NOMO-1 treated with DMSO at 0.1 percent for 48 hours (cell line): ENCODE measurements around the gene GRID1.

ENCODE experiments used
- DNase-seq: peaks from one replicate; lab custom pipeline; 2025; ENCODE audit not compliant: unreplicated experiment; lab: John Stamatoyannopoulos, UW

Gene GRID1

DNA sequence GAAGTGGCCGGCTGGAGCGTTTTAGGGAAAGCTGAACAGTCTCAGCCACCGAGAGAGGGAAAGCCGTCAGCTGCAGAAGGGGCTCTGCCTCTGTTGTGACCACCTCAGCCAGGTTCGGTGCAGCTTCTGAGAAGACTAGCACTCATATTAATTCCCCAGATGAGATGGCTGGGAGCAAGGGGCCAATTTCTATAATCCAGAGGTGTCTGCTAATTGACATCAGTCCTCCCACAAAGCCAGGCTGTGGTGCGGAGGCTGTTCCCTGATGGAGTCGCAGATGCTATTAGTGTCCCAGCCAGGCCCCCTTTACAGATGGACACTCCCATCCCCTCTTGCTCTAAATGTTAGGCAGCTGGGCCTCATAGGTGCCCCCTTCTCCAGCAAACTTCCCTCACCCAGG, 133.5 kb downstream of the GRID1 start:
- DNase-seq: no peak

DNA sequence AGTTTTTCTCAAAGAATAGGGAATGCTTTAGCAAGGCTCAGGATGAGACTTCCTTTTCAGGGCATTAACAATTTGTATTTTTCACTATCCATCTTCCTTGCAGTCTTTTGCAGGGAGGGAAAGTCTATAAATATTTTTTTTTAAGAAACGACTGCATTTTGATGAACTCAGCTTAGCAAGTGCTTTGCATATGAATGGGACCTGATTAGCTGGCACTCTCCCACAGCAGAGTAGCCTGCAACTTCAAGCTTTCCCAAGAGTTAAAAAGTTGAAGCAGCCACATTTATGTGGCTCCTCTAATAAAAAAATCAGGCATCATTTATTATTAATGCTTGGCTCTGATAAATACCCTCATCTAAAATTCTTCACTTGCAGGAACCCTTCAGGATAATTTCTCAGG, 134.0 kb downstream of the GRID1 start:
- DNase-seq: no peak

DNA sequence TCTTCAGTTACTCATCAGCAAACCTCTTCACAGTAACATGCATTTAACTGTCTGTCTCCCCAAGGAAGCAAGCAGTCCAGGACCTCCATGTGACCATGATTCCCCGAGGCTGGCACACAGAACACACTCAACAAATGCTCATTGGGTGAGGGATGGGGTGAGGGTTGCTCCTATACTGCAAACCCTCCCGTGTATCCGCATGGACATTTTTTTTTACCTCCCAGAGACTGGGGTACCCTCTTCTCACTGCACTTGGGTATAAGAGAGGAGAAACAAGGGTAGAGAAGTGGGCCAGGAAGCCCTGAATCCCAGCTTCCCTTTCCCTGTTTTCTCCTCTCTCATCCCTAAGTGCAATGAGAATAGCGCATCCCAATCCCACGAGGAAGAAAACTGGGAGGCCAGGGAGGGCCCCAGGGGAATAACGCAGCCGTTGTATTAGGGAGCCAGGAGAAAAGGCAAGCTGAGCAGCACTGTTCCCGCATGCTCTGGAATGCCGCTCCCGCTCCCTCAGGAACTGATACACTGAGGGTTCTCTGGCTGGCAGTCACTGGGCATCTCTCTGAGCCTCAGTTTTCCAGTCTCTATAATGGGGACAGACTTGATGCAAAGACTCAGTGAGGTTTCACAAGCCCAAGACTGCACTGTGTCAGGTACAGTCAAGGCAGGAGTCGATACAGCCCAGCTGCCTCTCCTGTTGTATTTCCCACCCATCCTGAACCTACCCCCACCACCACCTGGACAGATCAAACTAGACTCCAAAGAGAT, 134.6 kb downstream of the GRID1 start:
- DNase-seq: no peak

DNA sequence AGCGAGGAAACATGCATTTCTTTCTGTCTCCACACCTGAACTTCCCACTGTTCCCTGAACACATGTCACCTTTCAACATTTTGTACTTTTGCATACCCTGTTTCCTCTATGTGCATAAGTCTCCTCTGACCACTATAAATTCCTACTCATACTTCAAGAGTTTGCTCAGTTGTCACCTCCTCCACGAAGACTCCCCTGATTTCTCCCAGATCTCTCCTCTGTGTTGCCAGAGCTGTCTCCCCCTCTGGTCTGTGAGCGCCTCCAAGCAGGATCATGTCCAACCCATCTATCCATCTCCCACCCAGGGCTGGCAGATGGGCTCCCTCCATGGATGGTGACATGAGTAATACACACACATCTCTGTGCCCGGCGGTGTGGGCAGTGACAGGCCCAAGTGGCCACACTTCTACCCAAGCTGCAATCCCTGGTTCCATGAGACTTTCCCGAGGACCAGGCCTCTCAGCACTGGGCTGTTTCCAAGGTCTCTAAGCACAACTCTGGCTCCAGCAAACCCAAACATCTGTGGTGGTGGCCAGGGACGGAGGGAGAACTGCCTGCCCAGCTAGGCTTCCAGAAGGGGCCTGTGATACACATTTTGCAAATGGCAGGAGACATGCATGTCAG, 135.9 kb downstream of the GRID1 start:
- no peak for DNase-seq

DNA sequence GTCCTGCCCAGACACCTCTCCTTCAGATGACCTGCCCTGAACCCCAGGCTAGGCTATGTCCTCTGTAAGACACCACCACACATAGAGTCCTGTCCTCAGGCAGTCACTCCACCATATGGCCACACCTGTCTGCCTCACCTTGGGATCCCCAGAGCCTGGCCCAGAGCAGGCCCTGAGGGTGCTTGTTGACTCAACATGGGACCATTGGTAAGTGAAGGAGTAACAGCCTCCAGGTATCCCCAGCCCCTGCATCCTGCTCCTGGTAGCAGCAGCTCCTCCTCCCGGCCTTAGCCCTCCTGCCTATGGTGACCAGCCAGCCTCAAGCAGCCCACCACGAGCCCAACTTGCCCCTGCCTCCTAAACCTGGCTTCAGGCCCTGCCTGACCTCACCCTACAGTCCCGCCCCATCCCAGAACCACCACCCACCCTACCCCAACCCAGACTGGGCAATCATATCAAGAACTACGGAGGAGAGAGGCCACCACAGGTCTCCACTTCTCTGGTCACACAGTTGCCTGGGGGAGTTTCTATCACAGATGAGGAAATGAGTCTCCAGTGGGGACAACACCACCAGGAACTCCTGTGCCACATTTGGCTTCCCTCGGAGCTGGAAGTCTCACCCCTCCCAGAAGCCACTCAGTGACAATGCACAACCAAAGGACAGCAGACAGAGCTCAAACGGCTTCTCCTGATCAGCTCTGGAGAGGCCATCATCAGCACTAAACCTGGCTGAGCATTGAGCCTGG, 136.6 kb downstream of the GRID1 start:
- DNase-seq: no peak

DNA sequence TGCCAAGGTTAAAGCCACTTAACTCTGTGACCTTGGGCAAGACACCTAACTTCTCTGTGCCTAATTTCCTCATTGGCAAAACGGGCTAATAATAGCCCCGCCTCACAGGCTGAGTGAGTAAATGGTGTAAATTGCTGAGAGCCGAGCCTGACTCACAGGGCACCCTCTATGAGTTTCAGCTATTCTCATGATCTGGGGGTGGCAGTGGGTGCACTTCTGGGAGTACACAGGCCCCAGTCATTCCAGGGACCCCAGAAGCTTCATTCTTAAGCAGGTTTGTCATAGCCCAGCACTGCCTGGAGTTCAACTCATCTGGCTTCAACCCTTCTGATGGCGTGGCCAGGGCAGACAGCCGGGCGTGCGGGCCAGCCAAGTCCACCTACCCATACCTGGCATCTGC, 137.2 kb downstream of the GRID1 start:
- DNase-seq: no peak

DNA sequence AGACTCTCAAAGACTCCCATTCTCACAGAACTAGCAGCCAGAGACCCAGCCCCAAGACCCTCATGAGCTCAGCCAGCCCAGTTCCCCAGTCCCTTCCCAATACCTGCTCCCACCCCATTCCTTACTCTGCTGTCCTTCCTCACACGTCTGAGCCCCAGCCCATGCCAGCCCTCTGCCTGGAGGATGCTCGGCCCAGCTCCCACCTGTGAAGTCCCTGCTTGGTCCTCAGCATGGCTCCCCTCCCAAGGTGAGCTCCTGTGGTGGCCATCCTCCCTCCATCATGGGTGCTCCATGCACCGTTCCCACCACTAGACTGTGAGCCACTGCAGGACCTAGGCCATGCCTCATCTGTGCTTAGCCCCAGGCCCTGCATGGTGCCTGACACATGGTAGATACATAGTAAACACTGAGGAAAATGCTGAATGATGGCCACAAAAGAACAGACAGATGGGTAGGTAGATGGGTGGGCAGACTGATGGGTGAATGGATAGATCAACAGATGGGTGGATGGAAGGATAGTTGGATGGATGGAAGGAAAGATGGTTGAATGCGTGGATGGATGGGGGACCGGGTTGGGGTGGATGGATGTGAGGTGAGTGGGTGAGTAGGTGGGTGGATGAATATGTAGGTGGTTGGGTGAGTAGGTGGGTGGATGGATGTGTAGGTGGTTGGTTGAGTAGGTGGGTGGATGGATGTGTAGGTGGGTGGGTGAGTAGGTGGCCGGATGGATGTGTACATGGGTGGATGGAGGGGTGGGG, 138.9 kb downstream of the GRID1 start:
- DNase-seq: no peak

DNA sequence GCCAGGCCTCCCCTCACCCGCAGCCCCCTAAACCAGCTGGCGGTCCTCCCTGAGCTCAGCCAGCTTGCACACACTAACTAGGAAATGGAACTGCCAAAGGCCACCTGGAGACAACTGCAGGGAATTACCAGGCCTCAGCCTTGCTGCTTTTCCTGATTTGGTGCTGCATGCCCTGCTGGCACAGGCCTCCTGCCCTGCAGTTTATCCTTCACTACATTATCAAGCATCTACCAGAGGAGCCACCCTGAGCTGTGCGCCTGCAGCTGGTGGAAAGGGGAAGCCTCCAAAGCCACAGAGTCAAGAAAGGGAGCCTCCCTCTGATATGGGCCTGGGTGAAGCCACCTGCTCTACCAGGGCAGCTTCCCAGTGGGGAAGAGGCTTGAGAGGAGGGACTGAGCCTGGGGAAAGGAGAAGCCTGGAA, 139.8 kb downstream of the GRID1 start:
- peak; percentile 49 for DNase-seq

DNA sequence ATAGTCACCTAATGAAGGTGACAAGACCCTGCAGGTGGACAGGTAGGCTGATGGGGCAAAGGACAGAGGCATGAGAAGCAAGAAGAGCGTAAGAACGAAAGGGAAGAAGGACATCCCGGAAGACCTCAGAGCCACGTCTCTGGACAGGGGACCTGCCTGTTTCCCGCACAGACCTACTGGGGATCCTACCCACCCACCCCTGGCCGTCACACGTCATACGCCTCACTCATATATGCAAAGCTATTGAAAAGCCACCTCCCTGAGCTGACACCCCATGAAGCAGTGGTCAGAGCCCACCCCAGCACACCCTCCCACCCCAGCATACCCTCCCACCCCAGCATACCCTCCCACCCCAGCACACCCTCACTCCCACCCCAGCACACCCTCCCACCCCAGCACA, 140.6 kb downstream of the GRID1 start:
- DNase-seq: no peak

DNA sequence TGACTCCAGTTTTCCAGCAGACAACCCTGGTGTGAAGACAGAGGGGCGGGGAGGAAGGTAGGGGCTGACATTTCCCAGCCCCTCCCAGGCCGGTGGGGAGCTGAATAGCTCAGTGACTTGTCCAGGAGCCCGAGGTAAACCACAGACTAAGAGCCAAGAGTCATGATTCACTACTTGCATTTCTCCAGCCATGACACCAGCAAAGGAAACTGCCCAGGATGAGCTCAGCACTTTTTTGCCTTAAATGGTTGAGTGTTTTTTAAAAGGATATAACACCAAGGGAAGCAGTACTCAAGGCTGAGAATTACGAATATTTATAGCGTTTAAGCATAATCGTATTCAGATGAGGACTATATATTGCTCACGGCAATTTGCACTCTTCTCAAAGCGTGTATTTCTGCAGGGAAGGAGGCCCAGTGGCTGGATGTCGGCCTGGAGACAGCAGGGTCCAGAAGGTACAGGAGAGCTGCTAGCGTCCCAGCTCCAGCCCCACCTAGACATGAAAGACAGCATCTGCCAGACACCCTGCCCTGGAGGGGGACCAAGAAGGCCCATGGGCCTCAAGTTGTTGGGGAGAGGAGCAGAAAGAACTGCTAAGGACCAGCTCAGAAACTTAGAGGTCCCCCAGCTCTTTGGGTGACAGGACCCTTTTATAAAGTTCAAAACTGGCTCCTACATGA, 141.4 kb downstream of the GRID1 start:
- DNase-seq: peak; percentile 88

DNA sequence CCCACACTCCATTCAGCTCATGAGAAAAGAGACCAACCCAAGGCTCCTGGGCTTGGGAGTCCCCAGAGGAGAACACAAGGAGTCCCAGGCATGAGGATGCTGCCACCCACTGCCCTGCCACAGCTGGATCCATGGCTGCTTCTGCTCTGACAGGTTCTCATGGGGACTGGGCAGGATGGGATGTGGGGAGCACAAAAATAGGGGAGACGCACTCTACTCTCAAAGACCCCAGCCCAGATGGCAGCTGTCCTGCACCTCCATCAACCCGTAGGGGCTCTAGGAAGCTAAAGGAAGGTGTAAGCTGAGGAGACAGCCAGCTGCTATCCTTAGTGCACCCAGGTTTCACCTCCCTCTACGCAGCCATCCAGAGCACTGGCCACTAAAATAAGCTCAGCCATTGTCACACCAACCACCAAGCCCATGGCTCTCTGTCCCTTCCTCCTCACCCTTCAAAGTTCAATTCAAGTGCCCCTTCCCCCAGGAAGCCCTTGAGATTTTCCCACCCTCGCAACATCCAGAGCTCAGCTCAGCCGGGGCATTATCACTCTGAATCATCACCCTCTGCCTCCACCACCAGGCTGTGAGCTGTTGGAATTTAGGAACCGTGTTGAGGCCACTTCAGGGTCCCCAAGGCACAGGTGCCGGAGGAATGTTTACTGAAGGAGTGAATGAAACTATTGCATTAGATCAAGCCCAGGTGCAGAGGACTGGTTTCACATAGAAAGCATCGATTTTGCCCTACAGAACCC, 142.1 kb downstream of the GRID1 start:
- DNase-seq: peak; percentile 76

DNA sequence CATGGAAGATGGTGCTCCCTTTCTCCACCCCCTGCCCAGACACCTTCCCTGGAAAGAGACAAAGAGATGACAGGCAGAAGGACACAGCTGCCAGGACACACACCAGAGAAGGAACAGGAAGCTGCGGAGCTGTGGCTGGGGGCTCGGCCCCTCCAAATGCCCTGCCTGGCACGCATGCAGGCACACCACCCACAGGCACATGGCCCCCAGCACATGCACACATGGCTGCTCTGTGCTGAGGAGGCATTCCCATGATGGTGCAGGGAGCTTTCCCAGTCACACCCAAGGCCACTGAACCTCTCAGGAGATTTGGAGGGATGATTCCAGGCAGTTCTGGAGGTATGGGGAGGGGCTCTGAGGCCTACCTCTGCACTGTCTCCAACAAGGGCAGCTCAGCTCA, 143.3 kb downstream of the GRID1 start:
- DNase-seq: no peak

DNA sequence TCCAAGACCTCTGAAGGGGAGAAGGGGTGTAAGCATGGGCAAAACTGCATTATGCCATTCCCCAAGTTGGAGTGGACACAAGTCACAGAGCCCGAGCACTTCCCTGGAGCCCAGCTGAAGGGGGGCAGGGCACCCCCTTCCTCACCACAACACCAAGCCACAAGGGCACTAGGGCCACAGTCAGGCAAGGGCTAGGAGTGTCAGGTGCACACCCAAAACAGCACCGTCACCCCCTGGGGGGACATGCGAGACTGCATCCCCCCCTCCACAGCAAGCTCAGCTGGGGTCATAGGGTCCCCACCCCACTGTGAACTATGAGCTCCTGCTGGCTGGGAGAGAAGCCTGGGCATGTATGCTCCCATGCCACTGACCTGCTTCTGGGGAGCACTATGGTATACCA, 143.9 kb downstream of the GRID1 start:
- DNase-seq: no peak

DNA sequence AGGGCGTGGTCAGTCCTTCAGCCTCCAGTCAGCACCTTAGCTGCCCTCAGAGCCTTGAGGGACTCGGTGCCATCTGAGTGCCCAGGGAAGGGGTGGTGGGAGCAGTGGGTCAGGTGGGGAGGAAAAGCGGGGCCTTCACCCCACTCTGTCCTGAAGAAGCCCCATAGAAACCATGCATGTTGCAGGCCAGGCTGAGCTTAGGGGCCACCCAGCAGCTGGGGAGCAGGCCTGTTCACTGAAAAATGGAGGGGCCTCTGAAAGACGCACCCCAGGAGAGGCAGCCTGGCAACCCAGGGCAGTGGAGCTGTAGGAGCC, 144.3 kb downstream of the GRID1 start:
- DNase-seq: no peak

DNA sequence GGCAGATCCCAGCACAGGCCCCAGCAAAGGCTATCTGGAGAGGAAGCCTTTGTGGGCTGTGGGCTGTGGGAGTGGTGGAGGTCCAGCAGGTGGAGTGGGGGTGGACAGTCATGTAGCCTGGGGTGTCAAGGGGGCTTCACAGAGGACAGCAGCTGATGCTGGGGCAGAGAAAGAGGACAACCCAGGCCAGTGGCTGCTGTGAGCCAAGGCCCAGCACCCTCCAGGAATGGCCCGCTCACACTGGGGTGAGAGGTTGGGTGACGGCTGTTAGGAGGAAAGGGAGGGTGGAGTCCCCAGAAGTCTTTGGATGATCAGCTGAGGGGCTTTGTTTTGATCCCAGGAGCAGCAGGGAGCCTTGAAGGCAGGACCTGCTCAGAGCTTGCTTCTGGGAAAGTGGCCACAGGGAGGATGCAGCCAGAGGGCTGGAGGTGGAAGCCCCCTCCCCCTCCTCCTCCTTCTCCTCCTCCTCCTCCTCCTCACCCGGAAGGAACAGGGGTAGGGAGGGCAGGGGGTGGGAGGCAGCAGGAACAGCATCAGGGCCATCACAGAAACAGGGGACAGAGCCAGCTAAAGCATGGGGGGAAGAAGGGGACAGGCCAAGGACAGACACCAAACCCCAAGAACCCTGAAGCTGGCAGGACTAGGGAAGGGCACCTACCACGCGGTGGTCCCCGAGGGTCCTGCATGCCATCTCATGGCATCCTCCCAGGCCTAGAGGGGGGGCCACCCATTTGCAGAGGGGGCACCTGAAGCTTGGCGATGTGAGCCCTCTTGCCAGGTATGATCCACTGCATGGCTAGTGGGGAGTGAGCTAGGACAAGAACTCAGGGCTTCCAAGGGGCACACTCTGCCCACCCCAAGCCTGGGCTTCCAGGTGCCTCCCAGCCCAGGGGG, 144.9 kb downstream of the GRID1 start:
- DNase-seq: no peak

DNA sequence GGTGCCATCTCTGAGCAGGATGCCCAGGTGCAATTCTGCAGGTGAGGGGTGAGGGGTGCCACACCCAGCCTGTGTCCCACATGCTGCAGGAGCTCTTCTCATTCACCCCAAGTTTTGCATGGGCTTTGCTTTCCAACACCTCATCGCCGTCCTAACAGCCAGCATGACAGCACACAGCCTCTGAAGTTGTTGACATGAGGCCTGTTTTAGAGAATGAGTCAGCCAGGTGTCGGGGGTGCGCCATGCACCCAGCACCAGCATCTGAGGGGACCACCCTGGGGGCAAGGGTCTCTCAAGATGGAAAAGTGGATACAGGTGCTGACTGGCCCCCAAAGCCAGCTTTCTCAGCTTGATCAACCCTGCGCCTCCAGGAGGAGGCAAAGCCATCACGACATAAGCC, 146.0 kb downstream of the GRID1 start:
- DNase-seq: no peak

DNA sequence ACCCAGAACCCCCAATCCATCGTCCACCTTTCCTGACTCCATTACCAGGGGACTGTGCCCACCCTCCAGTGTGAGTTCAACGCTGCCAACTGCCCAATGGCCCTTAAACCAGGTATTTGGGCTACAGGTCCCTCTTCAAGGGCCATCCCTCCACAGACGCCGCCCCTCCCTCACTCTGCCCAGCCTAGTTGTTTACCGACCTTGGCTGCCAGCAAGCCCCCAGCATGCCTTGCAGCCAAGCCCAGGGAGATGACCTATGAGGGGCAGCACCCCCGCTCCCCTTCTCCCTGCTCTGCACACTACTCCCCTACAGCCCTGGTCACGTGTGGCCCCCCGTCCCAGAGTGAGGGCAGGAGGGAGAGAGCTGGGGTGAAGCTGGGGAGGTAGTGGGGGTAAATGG, 147.3 kb downstream of the GRID1 start:
- no peak for DNase-seq

DNA sequence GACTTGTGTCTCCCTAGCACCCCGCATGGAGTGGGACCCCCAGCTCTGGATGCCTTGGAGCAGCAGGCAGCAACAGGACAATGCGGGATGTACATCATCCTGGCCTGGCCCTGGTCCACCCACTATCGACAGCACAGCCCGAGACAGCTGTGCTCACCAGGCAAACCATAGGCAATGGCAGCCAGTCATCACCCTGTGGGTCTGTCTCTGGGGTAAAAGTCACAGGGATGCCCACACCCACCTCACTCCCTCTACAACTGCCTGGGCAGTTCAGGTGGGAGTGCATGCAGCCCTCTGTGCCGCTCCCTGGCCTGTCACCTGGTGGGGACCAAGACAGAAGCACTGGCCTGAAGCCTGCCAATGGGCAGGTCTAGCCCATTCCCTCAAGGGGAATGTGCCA, 147.8 kb downstream of the GRID1 start:
- DNase-seq: no peak

DNA sequence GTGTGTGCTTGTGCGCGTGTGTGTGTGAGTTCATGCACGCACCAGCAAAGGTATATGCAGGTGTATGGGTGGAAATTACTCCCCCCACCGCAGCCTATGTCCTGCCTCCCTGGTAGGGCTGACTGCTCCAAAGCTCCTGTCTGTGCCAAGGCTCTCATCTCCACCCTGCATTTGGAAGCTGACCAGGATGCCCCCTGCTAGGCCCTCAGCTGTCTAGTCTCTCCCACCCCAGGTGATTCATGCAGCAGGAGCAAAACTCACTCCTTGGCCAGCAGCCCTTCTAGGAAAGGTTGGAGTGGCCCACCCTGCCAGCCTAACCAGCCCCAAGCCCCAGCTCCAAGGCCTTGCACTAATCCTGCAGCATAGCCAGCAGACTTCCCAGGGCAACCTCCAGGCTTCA, 148.4 kb downstream of the GRID1 start:
- DNase-seq: no peak
